Gastroesophageal sphincter (tissue), 4 donors: ENCODE measurements around the gene MATN4. TPM values are rescaled to one million over a fixed set of nuclear protein-coding genes. Genes with fewer than 3 reads are reported as not detected.
A peak's percentile ranks its signal among the peaks of the same experiment; 100 is the strongest.

ENCODE experiments used
- ATAC-seq: fragments of 150-250 bp; one replicate; pipeline ENCODE4 v1.9.1; 2016; ENCODE audit warnings: mild to moderate bottlenecking, moderate library complexity
- H3K27ac ChIP-seq, 4 donors: fragments of 200-600 bp; sonication (generic) in 3 of 4; 1 replicate in 3 of 4; 2 replicates in 1 of 4; pipeline ENCODE4 v1.5.1; 2016 to 2019
- H3K27me3 ChIP-seq: fragments of 200-600 bp; sonication (generic); one replicate; pipeline ENCODE4 v1.5.1; 2019
- H3K36me3 ChIP-seq, 2 donors: fragments of 200-600 bp; sonication (generic); one replicate each; pipeline ENCODE4 v1.5.1; 2019; ENCODE audit warnings: control low read depth in 1 of 2
- H3K4me1 ChIP-seq, 3 donors: fragments of 200-600 bp; sonication (generic); 1 replicate in 2 of 3; 2 replicates in 1 of 3; pipeline ENCODE4 v1.5.1; 2016 to 2019; ENCODE audit warnings: control low read depth in 2 of 3
- H3K4me3 ChIP-seq, 2 donors: fragments of 200-600 bp; sonication (generic); one replicate each; pipeline ENCODE4 v1.5.1; 2019; ENCODE audit warnings: mild to moderate bottlenecking in 1 of 2, moderate library complexity in 1 of 2
- H3K9me3 ChIP-seq, 3 donors: fragments of 200-600 bp; sonication (generic); one replicate each; pipeline ENCODE4 v1.5.1; 2017 to 2019; ENCODE audit warnings: control low read depth in 2 of 3
- EP300 ChIP-seq: sonication (generic); formaldehyde crosslinking; IDR thresholded peaks from one replicate; pipeline ENCODE4 v1.6.1; 2017; ENCODE audit warnings: antibody characterized with exemption, mild to moderate bottlenecking
- POLR2A ChIP-seq, 2 donors: fragments of 450-650 bp; IDR thresholded peaks; one replicate each; pipeline ENCODE4 v1.6.1; 2017; ENCODE audit warnings: antibody characterized with exemption in 2 of 2, mild to moderate bottlenecking in 2 of 2, moderate library complexity in 1 of 2
- POLR2AphosphoS5 ChIP-seq: sonication (generic); formaldehyde crosslinking; IDR thresholded peaks from one replicate; pipeline ENCODE4 v1.6.1; 2017; ENCODE audit warnings: antibody characterized with exemption
- whole genome bisulfite sequencing, 2 donors: methylation state at CpG; one replicate each; pipeline ENCODE4 v1.1.5; 2018; ENCODE audit warnings: low coverage in 1 of 2; 5-methylcytosine and 5-hydroxymethylcytosine counted together
- total RNA-seq, 4 donors: library from RNA; depleted of rRNA; stranded (reverse); fragments of >200 nt; gene quantifications; one replicate each; pipeline ENCODE4 v1.1.0, GENCODE V29; 2016
- TF ChIP-seq, protein P1 (sequence below), 4 experiments: fragments of 200-600 bp in 2 of 4; fragments of 450-650 bp in 2 of 4; sonication (generic) in 1 of 4; IDR thresholded peaks; one replicate each; pipeline ENCODE4 v1.5.1; 2017 to 2019; ENCODE audit warnings: antibody characterized with exemption in 4 of 4, mild to moderate bottlenecking in 2 of 4, moderate library complexity in 2 of 4

The MATN4 gene
- total RNA-seq, 4 donors from 2014 or later = not detected

DNA sequence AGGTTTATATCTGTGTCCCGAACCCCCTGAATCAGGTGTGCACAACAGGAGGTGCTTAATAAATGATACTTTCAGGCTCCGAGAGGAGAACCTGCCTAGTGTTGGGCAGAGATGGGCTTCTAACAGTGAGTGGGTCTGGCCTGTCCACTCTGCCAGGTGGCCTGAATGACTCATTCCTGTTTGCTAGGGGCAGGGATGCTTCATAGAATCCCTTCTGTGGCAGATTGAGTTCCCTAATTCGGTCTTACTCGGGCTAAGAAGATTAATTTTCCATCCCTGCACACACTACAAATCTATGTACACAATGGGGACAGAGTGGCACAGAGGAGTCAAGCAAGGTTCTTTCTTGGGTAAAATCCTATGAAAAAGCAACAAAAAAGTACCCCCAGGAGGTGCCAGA, 20.4 kb upstream of the MATN4 start:
- WGBS, 2 donors = 83% methylated on average over 4 of the region's 4 CpGs; no CpG with 5 or more reads in 1 of the 2 donors
- Histone ChIP-seq H3K9me3 (no peaks in the 10 kb centered on the region), H3K27me3 (no peaks in the 10 kb centered on the region), H3K36me3 (peaks cover 0 to 87% of the 10 kb centered on the region in 2 donors), H3K27ac (peak overlapping the region in 1 of 4 donors; percentile 4), H3K4me3 (no peak overlapping the region), H3K4me1 (no peaks in the 10 kb centered on the region)
- TF ChIP-seq, protein P1, sequence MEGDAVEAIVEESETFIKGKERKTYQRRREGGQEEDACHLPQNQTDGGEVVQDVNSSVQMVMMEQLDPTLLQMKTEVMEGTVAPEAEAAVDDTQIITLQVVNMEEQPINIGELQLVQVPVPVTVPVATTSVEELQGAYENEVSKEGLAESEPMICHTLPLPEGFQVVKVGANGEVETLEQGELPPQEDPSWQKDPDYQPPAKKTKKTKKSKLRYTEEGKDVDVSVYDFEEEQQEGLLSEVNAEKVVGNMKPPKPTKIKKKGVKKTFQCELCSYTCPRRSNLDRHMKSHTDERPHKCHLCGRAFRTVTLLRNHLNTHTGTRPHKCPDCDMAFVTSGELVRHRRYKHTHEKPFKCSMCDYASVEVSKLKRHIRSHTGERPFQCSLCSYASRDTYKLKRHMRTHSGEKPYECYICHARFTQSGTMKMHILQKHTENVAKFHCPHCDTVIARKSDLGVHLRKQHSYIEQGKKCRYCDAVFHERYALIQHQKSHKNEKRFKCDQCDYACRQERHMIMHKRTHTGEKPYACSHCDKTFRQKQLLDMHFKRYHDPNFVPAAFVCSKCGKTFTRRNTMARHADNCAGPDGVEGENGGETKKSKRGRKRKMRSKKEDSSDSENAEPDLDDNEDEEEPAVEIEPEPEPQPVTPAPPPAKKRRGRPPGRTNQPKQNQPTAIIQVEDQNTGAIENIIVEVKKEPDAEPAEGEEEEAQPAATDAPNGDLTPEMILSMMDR (IDR thresholded peaks at IDR 0.05) = no peak
- no peak for TF ChIP-seq POLR2AphosphoS5
- TF ChIP-seq EP300 = no peak
- no peak for TF ChIP-seq POLR2A (IDR thresholded peaks at IDR 0.05)
- no peak for ATAC-seq

DNA sequence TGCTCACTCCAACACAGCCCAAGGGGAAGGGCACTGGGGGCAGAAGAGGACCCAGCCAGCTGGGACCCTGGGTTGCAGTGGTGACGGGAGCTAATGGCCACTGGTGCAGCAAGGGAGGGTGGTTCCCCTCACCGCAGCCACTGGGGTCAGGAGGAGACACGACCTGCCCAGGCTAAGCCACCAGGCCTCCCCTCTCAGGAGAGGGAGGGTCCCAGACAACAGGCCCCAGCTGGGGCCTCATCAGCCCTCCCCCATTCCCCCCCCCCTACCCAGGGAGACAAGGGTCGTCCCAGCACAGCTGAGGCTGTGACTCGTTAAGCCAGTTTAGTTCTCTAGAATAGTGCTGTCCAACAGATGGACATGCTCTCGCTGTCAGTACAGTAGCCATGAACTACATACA, 17.3 kb upstream of the MATN4 start:
- no peaks in the 10 kb centered on the region for H3K4me1 ChIP-seq
- no peaks in the 10 kb centered on the region for H3K9me3 ChIP-seq
- H3K4me3 ChIP-seq = no peak overlapping the region
- peaks cover 0 to 58% of the 10 kb centered on the region in 2 donors for H3K36me3 ChIP-seq
- H3K27ac ChIP-seq = no peak overlapping the region
- H3K27me3 ChIP-seq = no peaks in the 10 kb centered on the region
- no peak for ATAC-seq
- 35 to 57% methylated on average over 2 of the region's 6 CpGs for WGBS, 2 donors
- no peak for TF ChIP-seq POLR2AphosphoS5
- TF ChIP-seq, protein P1 (IDR thresholded peaks at IDR 0.05) = no peak

DNA sequence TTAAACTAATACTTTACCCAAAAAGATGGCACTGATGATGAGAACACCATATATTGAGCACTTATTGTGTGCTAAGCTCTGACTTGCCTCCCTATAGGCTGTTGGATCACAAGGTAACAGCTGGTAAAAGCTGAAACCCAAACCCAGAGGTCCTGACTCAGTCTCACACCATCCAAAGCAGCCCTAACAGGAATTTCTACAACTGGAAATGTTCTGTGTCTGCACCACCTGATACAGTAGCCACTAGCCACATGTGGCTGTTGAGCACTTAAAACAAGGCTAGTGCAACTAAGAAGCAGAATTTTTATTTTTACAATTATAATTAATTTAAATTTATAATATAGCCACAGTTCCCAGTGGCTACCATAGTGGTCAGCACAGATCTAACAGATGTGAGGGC, 15.6 kb upstream of the MATN4 start:
- TF ChIP-seq POLR2A (IDR thresholded peaks at IDR 0.05) (no peak), EP300 (no peak), POLR2AphosphoS5 (no peak)
- TF ChIP-seq, protein P1 (IDR thresholded peaks at IDR 0.05) = no peak
- H3K9me3 ChIP-seq = no peaks in the 10 kb centered on the region
- peaks cover 0 to 3% (median 0%) of the 10 kb centered on the region in 3 donors for H3K4me1 ChIP-seq
- no peak for ATAC-seq
- H3K27me3 ChIP-seq = no peaks in the 10 kb centered on the region
- no peak overlapping the region for H3K4me3 ChIP-seq
- peaks cover 0 to 42% of the 10 kb centered on the region in 2 donors for H3K36me3 ChIP-seq
- H3K27ac ChIP-seq = peak overlapping the region in 1 of 4 donors; percentile 6

DNA sequence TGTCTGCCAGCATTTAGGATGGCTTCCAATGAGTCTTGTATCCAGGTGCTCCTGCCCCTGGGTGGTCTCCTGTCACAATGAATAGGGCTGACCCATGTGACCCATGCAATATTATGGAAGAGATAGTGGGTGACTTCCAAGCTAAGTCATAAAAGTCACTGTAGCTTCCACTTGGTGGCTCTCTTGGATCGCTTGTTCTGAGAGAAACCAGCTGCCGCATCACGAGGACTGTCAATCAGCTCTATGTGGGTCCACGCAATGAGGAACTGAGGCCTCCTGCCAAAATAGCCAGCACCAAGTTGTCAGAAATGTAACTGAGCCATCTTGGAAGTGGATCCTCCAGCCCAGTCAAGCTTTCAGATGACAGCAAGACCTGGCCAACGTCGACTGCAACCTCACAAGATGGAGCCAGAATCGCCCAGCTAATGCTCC, 14.9 kb upstream of the MATN4 start:
- peak; percentile 24 for ATAC-seq
- Histone ChIP-seq H3K9me3 (no peaks in the 10 kb centered on the region), H3K27me3 (peaks cover 3% of the 10 kb centered on the region), H3K27ac (peak overlapping the region in 1 of 4 donors; percentile 9), H3K4me1 (peaks cover 0 to 3% (median 0%) of the 10 kb centered on the region in 3 donors), H3K4me3 (no peak overlapping the region), H3K36me3 (peaks cover 0 to 34% of the 10 kb centered on the region in 2 donors)
- no CpG with 5 or more reads among the region's 7 CpGs for WGBS, 2 donors
- TF ChIP-seq, protein P1 (IDR thresholded peaks at IDR 0.05) = peak in 3 of 4 experiments; percentile 7 to 51 (median 18)
- TF ChIP-seq EP300 (no peak), POLR2AphosphoS5 (no peak), POLR2A (IDR thresholded peaks at IDR 0.05) (no peak)

DNA sequence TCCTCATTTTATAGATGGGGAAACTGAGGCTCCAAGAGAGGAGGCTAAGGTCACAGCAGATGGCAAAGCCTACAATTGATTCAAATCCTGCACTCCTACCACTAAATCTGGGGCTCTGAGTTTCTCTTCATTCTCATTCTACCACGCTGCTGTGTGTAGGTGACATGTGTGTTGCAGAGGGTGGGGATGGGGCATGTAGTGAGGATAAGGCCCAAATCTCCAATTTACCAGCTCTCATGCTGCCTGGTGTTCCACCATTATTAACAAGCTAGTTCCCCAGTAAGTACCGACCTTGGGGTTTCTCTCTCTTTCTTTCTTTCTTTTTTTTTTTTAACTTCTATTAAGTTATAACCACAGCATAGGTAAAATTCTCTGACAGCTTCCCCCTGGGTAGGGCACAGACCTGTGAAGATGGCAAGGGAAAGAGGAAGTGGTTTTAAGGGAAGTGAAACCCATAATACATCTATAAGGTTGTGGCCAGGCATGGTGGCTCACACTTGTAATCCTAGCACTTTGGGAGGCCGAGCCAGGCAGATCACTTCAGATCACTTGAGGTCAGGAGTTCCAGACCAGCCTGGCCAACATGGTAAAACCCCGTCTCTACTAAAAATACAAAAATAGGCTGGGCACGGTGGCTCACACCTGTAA, 13.0 kb upstream of the MATN4 start:
- Histone ChIP-seq H3K36me3 (peaks cover 0 to 17% of the 10 kb centered on the region in 2 donors), H3K27me3 (peaks cover 22% of the 10 kb centered on the region), H3K4me1 (peaks cover 0 to 11% (median 0%) of the 10 kb centered on the region in 3 donors), H3K27ac (no peak overlapping the region), H3K4me3 (no peak overlapping the region), H3K9me3 (no peaks in the 10 kb centered on the region)
- WGBS, 2 donors = 67% methylated on average over 2 to 3 of the region's 5 CpGs
- no peak for ATAC-seq
- TF ChIP-seq EP300 (no peak), POLR2AphosphoS5 (no peak), POLR2A (IDR thresholded peaks at IDR 0.05) (no peak)
- TF ChIP-seq, protein P1 (IDR thresholded peaks at IDR 0.05) = no peak
